Measurements from ENCODE around the gene OR6K6. TPM values are rescaled to one million over a fixed set of nuclear protein-coding genes. Genes with fewer than 3 reads are reported as not detected.

Gene OR6K6
- total RNA-seq, 1 donor from 2014 or later, result not detected

DNA sequence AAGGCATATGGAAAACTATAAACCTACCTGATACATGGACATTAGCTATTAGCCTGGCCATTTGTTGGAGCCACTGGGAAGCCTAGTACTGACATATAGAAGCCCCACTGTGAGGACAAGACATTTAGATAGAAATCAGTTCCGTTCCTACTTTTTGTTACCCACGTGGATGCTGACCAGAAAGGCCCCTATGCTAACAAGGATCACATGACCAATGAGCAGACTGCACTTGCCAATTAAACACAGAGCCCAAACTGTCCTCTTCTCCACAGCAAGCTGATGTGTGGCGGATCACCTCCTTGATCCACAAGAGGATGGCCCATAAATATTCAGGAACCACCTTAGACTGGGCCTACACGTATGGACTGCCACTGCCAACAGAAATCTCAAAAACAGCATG, 22.8 kb upstream of the OR6K6 start:
- H3K4me3 Mint-ChIP-seq, result no peak overlapping the region
- peaks cover 25% of the 10 kb centered on the region for H3K27me3 Mint-ChIP-seq (ENCODE audit: low read depth)
- DNase-seq (ENCODE audit: low read depth, low spot score), result no peak
- H3K9me3 Mint-ChIP-seq, result no peaks in the 10 kb centered on the region
- no peaks in the 10 kb centered on the region for H3K4me1 Mint-ChIP-seq
- H3K36me3 Mint-ChIP-seq (ENCODE audit: low read depth), result no peaks in the 10 kb centered on the region
- TF ChIP-seq, protein P1, sequence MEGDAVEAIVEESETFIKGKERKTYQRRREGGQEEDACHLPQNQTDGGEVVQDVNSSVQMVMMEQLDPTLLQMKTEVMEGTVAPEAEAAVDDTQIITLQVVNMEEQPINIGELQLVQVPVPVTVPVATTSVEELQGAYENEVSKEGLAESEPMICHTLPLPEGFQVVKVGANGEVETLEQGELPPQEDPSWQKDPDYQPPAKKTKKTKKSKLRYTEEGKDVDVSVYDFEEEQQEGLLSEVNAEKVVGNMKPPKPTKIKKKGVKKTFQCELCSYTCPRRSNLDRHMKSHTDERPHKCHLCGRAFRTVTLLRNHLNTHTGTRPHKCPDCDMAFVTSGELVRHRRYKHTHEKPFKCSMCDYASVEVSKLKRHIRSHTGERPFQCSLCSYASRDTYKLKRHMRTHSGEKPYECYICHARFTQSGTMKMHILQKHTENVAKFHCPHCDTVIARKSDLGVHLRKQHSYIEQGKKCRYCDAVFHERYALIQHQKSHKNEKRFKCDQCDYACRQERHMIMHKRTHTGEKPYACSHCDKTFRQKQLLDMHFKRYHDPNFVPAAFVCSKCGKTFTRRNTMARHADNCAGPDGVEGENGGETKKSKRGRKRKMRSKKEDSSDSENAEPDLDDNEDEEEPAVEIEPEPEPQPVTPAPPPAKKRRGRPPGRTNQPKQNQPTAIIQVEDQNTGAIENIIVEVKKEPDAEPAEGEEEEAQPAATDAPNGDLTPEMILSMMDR (conservative IDR thresholded peaks at IDR 0.05), result no peak
- H3K27ac Mint-ChIP-seq (ENCODE audit: unreplicated experiment), result no peak overlapping the region

DNA sequence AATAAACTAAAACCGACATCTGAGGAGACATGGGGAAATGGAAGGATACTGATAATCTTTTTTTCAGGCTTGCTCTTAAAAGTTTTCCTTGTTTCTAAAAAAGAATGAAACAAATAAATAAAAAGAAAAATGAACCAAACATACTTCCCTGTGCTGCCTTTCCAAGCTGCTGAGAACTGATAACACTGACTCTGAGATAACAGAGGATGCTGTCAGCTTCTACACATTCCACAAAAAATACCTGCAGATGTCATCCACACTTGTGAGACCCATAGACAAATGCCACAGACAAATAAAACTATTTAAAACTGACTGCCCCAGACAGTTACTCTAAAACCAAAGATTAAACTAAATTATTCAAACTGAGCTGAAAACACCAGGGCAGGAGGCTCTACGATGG, 22.0 kb upstream of the OR6K6 start:
- no peak for DNase-seq (ENCODE audit: low read depth, low spot score)
- TF ChIP-seq, protein P1 (conservative IDR thresholded peaks at IDR 0.05), result no peak
- no peaks in the 10 kb centered on the region for H3K4me1 Mint-ChIP-seq
- no peak overlapping the region for H3K27ac Mint-ChIP-seq (ENCODE audit: unreplicated experiment)
- no peak overlapping the region for H3K4me3 Mint-ChIP-seq
- H3K27me3 Mint-ChIP-seq (ENCODE audit: low read depth), result peaks cover 24% of the 10 kb centered on the region
- no peaks in the 10 kb centered on the region for H3K36me3 Mint-ChIP-seq (ENCODE audit: low read depth)
- H3K9me3 Mint-ChIP-seq, result no peaks in the 10 kb centered on the region

DNA sequence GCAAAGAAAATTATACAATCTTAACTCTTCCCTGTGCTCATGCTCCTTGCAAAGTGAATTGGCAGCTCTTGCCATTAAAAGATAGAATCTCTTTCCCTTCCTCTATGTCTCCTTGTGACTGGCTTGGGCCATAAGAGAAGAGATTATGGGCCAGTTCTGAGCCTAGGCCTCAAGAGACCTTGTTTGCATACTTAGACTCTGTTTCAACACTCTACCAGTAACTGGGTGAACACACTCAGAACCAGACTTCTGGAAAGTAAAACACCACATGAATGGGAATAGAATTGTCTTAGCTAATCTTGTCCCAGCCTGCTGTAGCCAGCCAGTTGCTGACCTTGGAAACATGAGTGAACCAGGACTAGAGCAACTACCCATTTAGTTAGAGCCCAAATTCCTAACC, 18.7 kb upstream of the OR6K6 start:
- Mint-ChIP-seq H3K27me3 (ENCODE audit: low read depth) (peaks cover 20% of the 10 kb centered on the region), H3K27ac (ENCODE audit: unreplicated experiment) (no peak overlapping the region), H3K9me3 (peaks cover 3% of the 10 kb centered on the region), H3K4me3 (no peak overlapping the region), H3K4me1 (no peaks in the 10 kb centered on the region), H3K36me3 (ENCODE audit: low read depth) (no peaks in the 10 kb centered on the region)
- TF ChIP-seq, protein P1 (conservative IDR thresholded peaks at IDR 0.05), result no peak
- no peak for DNase-seq (ENCODE audit: low read depth, low spot score)

DNA sequence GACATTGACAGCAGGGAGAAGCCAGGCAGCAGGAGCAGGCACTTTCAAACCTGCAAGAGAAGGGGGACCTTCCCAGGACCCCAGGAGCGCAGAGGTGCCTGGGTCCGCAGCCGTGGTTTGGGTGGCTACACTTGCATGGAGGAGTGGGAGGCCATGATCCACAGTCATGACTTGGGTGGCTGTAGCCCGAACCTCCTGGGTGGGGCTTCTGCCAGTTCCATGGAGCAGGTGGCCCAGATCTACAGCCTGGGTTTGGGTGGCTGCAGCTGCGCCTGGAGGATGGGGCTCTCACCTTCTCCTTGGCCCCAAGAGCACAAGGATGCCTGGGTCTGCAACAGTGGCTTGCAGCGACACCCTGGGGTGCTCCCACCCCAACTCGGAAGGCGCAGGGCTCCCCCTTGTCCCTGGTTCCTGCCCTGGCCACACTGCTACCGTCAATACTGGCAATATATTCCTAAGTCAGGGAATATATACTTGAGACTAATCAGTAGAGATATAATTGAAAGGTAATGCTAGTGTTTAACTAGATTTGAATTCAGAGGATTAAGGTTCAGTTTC, 2.3 kb upstream of the OR6K6 start:
- H3K4me1 Mint-ChIP-seq, result no peaks in the 10 kb centered on the region
- peaks cover 16% of the 10 kb centered on the region for H3K27me3 Mint-ChIP-seq (ENCODE audit: low read depth)
- no peak overlapping the region for H3K27ac Mint-ChIP-seq (ENCODE audit: unreplicated experiment)
- no peak overlapping the region for H3K4me3 Mint-ChIP-seq
- H3K9me3 Mint-ChIP-seq, result no peaks in the 10 kb centered on the region
- H3K36me3 Mint-ChIP-seq (ENCODE audit: low read depth), result no peaks in the 10 kb centered on the region
- TF ChIP-seq, protein P1 (conservative IDR thresholded peaks at IDR 0.05), result no peak
- no peak for DNase-seq (ENCODE audit: low read depth, low spot score)

DNA sequence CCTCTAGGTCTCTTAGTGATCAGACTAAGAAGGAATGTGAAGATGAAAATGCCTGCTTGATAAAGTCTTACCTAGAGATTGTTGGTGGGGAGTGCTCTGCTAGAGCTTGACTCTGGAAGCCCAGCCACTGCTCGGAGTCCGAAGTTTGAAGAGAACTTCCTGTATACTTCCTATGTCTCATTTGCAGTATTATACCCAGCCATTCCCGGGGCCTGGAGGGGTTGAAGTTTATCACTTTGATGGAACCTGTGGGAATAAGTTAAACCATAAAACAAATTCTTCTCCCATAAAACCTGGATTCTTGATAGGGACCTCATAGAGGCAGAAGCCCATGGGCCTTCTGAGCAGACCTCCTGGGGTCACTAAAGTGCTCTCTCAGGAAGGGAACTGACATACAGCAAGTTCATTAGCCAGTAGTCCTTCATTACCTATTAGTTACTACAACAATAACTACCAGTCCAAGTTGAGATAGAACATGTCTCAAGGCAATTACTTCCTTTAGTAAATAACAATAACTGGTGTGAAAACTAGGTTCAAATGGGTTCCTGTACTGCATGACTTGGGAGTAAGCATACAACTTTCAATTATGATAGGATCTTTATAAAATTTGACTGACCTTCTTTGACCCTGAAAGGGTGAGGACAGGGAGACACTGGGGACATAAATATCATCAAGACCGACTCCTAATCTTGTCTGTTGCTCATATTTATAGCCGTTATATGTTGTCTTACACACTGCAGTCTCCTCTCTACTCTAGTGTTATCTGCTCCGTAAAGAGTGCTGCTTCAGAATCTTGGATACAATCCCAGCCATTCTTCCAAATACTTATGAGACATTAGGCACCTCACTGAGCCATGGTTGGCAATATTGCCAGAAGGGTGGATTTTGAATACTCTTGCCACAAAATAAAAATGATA, 17.7 kb downstream of the OR6K6 start, which contains the start of gene OR6N1:
Gene OR6N1 (minus strand): TSS at position 246 of the 917 bp plus-strand sequence. CDS start 5,513 bp downstream, outside the sequence.
- Mint-ChIP-seq H3K36me3 (ENCODE audit: low read depth) (no peaks in the 10 kb centered on the region), H3K9me3 (no peaks in the 10 kb centered on the region), H3K27ac (ENCODE audit: unreplicated experiment) (no peak within 1 kb of the TSS), H3K4me3 (no peak within 1 kb of the TSS), H3K27me3 (ENCODE audit: low read depth) (peaks cover 14% of the 10 kb centered on the region), H3K4me1 (no peaks in the 10 kb centered on the region)
- DNase-seq (ENCODE audit: low read depth, low spot score), result no peak
- TF ChIP-seq, protein P1 (conservative IDR thresholded peaks at IDR 0.05), result no peak

All from neural crest cell (in vitro differentiated cells).